Measurements from ENCODE around the gene MYBPC1.

- TF ChIP-seq POLR2A (IDR thresholded peaks at IDR 0.05) = no peak
- TF ChIP-seq, protein P1, sequence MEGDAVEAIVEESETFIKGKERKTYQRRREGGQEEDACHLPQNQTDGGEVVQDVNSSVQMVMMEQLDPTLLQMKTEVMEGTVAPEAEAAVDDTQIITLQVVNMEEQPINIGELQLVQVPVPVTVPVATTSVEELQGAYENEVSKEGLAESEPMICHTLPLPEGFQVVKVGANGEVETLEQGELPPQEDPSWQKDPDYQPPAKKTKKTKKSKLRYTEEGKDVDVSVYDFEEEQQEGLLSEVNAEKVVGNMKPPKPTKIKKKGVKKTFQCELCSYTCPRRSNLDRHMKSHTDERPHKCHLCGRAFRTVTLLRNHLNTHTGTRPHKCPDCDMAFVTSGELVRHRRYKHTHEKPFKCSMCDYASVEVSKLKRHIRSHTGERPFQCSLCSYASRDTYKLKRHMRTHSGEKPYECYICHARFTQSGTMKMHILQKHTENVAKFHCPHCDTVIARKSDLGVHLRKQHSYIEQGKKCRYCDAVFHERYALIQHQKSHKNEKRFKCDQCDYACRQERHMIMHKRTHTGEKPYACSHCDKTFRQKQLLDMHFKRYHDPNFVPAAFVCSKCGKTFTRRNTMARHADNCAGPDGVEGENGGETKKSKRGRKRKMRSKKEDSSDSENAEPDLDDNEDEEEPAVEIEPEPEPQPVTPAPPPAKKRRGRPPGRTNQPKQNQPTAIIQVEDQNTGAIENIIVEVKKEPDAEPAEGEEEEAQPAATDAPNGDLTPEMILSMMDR (IDR thresholded peaks at IDR 0.05) = no peak
Measured at GRCh38 chr12:101597164-101597563, 2.4 kb downstream of the MYBPC1 start.
